Measurements from ENCODE around the gene HMGCR. TPM values are rescaled to one million over a fixed set of nuclear protein-coding genes. Genes with fewer than 3 reads are reported as not detected.

HMGCR gene
- total RNA-seq, 5 donors from 2014 or later (not counting 1 experiment from before 2014, with no cell fraction given), result 29.6 to 47.2 (median 41.6) TPM

GRCh38 chr5:75337366-75338021 is 474 bp downstream of the HMGCR start:
- Histone ChIP-seq H3K27me3 (replicated peaks in 1 of 2; ENCODE audit: control insufficient read depth in 2 of 2, extremely low read depth in 1 of 2, insufficient read depth in 2 of 2, low read length in 1 of 2) (no peaks in the 10 kb centered on the region), H3K4me1 (ENCODE audit: control insufficient read depth in 1 of 2, extremely low read depth in 1 of 2, insufficient read depth in 2 of 2, low read length in 2 of 2) (peaks cover 14 to 15% of the 10 kb centered on the region in 2 experiments), H3K9me3 (no peaks in the 10 kb centered on the region), H3K4me3 (ENCODE audit: control insufficient read depth in 1 of 2, extremely low read depth in 1 of 2, low read length in 1 of 2) (peak overlapping the region; percentile 80 to 97), H3K36me3 (ENCODE audit: control insufficient read depth in 2 of 2, extremely low read depth in 1 of 2, insufficient read depth in 1 of 2, low read length in 1 of 2) (peaks cover 0 to under 1% of the 10 kb centered on the region in 2 donors), H3K27ac (ENCODE audit: low read length) (peak overlapping the region; percentile 71)
- POLR2A ChIA-PET, result interaction anchor here (0.5 to 1.4 kb wide), 12 partner anchors 11 to 1838 kb away, joined by 3 to 10 read pairs (median 4); partner anchors contain the start of gene ANKRD31 (in 1 of the 2)
- Mint-ChIP-seq H3K4me3 (no peak overlapping the region), H3K27me3 (no peaks in the 10 kb centered on the region), H3K9me3 (no peaks in the 10 kb centered on the region), H3K4me1 (peaks cover 36 to 40% (median 39%) of the 10 kb centered on the region in 3 donors), H3K27ac (peak overlapping the region in 1 of 2 donors; percentile 74), H3K36me3 (peaks cover 3% of the 10 kb centered on the region)
- ATAC-seq (replicated peaks in 1 of 4) (no peak), DNase-seq (peak in 16 of 35 experiments; percentile 1 to 38 (median 11))
- CTCF ChIA-PET, result interaction anchor here in 1 of 2 donors (0.7 to 1.8 kb wide), 12 partner anchors 70 to 1270 kb away, joined by 3 to 31 read pairs (median 4); partner anchors contain the start of genes ANKRD31, GFM2 and NSA2
- WGBS (ENCODE audit: insufficient coverage), result under 1% methylated on average over 43 of the region's 50 CpGs

GRCh38 chr5:75338408-75338807 is 1.4 kb downstream of the HMGCR start:
- H3K27ac Mint-ChIP-seq, result no peak overlapping the region
- no peak overlapping the region for H3K4me3 ChIP-seq (ENCODE audit: control insufficient read depth in 1 of 2, extremely low read depth in 1 of 2, low read length in 1 of 2)
- CTCF ChIA-PET, result interaction anchor here in 1 of 2 donors (0.8 to 0.9 kb wide), 2 partner anchors 8 to 107 kb away, joined by 3 to 4 read pairs; no protein-coding TSS in a partner anchor
- no peaks in the 10 kb centered on the region for H3K27me3 ChIP-seq (replicated peaks in 1 of 2; ENCODE audit: control insufficient read depth in 2 of 2, extremely low read depth in 1 of 2, insufficient read depth in 2 of 2, low read length in 1 of 2)
- H3K4me3 Mint-ChIP-seq, result no peak overlapping the region
- WGBS (ENCODE audit: insufficient coverage), result no CpG with 5 or more reads among the region's 2 CpGs
- no peaks in the 10 kb centered on the region for H3K9me3 Mint-ChIP-seq
- peaks cover 14 to 15% of the 10 kb centered on the region in 2 experiments for H3K4me1 ChIP-seq (ENCODE audit: control insufficient read depth in 1 of 2, extremely low read depth in 1 of 2, insufficient read depth in 2 of 2, low read length in 2 of 2)
- no peak overlapping the region for H3K27ac ChIP-seq (ENCODE audit: low read length)
- H3K27me3 Mint-ChIP-seq, result no peaks in the 10 kb centered on the region
- H3K36me3 Mint-ChIP-seq, result peaks cover 3% of the 10 kb centered on the region
- DNase-seq (no peak), ATAC-seq (replicated peaks in 1 of 4) (no peak)
- peaks cover 0 to 3% of the 10 kb centered on the region in 2 donors for H3K36me3 ChIP-seq (ENCODE audit: control insufficient read depth in 2 of 2, extremely low read depth in 1 of 2, insufficient read depth in 1 of 2, low read length in 1 of 2)
- no peaks in the 10 kb centered on the region for H3K9me3 ChIP-seq
- H3K4me1 Mint-ChIP-seq, result peaks cover 36 to 40% (median 39%) of the 10 kb centered on the region in 3 donors
- POLR2A ChIA-PET, result no interaction called here

GRCh38 chr5:75340714-75341478 is 3.9 kb downstream of the HMGCR start:
- Mint-ChIP-seq H3K27ac (no peak overlapping the region), H3K36me3 (peaks cover 13% of the 10 kb centered on the region), H3K9me3 (no peaks in the 10 kb centered on the region), H3K4me1 (peaks cover 36 to 40% (median 39%) of the 10 kb centered on the region in 3 donors), H3K27me3 (no peaks in the 10 kb centered on the region), H3K4me3 (no peak overlapping the region)
- Histone ChIP-seq H3K27ac (ENCODE audit: low read length) (no peak overlapping the region), H3K4me1 (ENCODE audit: control insufficient read depth in 1 of 2, extremely low read depth in 1 of 2, insufficient read depth in 2 of 2, low read length in 2 of 2) (peaks cover 14 to 15% of the 10 kb centered on the region in 2 experiments), H3K9me3 (no peaks in the 10 kb centered on the region), H3K36me3 (ENCODE audit: control insufficient read depth in 2 of 2, extremely low read depth in 1 of 2, insufficient read depth in 1 of 2, low read length in 1 of 2) (peaks cover 0 to 16% of the 10 kb centered on the region in 2 donors), H3K4me3 (ENCODE audit: control insufficient read depth in 1 of 2, extremely low read depth in 1 of 2, low read length in 1 of 2) (no peak overlapping the region), H3K27me3 (replicated peaks in 1 of 2; ENCODE audit: control insufficient read depth in 2 of 2, extremely low read depth in 1 of 2, insufficient read depth in 2 of 2, low read length in 1 of 2) (no peaks in the 10 kb centered on the region)
- no peak for DNase-seq
- no peak for ATAC-seq (replicated peaks in 1 of 4)
- ChIA-PET CTCF (interaction anchor here in 1 of 2 donors (0.6 kb wide), 2 partner anchors 94 to 102 kb away, joined by 3 read pairs; no protein-coding TSS in a partner anchor), POLR2A (interaction anchor here (0.7 to 1.1 kb wide), 5 partner anchors 9 to 327 kb away, joined by 3 to 5 read pairs (median 3); no protein-coding TSS in a partner anchor)
- no CpG with 5 or more reads among the region's 3 CpGs for WGBS (ENCODE audit: insufficient coverage)

GRCh38 chr5:75341934-75342333 is 4.9 kb downstream of the HMGCR start:
- Mint-ChIP-seq H3K27ac (peak overlapping the region in 1 of 2 donors; percentile 22), H3K4me3 (no peak overlapping the region), H3K27me3 (no peaks in the 10 kb centered on the region), H3K9me3 (no peaks in the 10 kb centered on the region), H3K4me1 (peaks cover 36 to 40% (median 39%) of the 10 kb centered on the region in 3 donors), H3K36me3 (peaks cover 18% of the 10 kb centered on the region)
- H3K4me1 ChIP-seq (ENCODE audit: control insufficient read depth in 1 of 2, extremely low read depth in 1 of 2, insufficient read depth in 2 of 2, low read length in 2 of 2), result peaks cover 11 to 14% of the 10 kb centered on the region in 2 experiments
- H3K4me3 ChIP-seq (ENCODE audit: control insufficient read depth in 1 of 2, extremely low read depth in 1 of 2, low read length in 1 of 2), result no peak overlapping the region
- ATAC-seq (replicated peaks in 1 of 4) (no peak), DNase-seq (no peak)
- no peaks in the 10 kb centered on the region for H3K27me3 ChIP-seq (replicated peaks in 1 of 2; ENCODE audit: control insufficient read depth in 2 of 2, extremely low read depth in 1 of 2, insufficient read depth in 2 of 2, low read length in 1 of 2)
- no peak overlapping the region for H3K27ac ChIP-seq (ENCODE audit: low read length)
- H3K9me3 ChIP-seq, result no peaks in the 10 kb centered on the region
- peaks cover 0 to 21% of the 10 kb centered on the region in 2 donors for H3K36me3 ChIP-seq (ENCODE audit: control insufficient read depth in 2 of 2, extremely low read depth in 1 of 2, insufficient read depth in 1 of 2, low read length in 1 of 2)
- WGBS (ENCODE audit: insufficient coverage), result no CpG with 5 or more reads among the region's 1 CpG
- ChIA-PET CTCF (no interaction called here), POLR2A (interaction anchor here (0.7 to 1.0 kb wide), 2 partner anchors 9 to 12 kb away, joined by 3 to 5 read pairs; no protein-coding TSS in a partner anchor)

- CTCF ChIA-PET, result no interaction called here
- 92% methylated on average over 4 of the region's 4 CpGs for WGBS (ENCODE audit: insufficient coverage)
- H3K36me3 ChIP-seq (ENCODE audit: control insufficient read depth in 2 of 2, extremely low read depth in 1 of 2, insufficient read depth in 1 of 2, low read length in 1 of 2), result peaks cover 4 to 30% of the 10 kb centered on the region in 2 donors
These were observed 5.8 kb downstream of the HMGCR start for GRCh38 chr5:75342836-75343235.

GRCh38 chr5:75348241-75348640 is 11.2 kb downstream of the HMGCR start:
- DNase-seq (no peak), ATAC-seq (replicated peaks in 1 of 4) (no peak)
- Mint-ChIP-seq H3K4me1 (peaks cover 0 to 2% (median 1%) of the 10 kb centered on the region in 3 donors), H3K36me3 (peaks cover 59% of the 10 kb centered on the region), H3K27ac (no peak overlapping the region), H3K9me3 (no peaks in the 10 kb centered on the region), H3K4me3 (no peak overlapping the region), H3K27me3 (no peaks in the 10 kb centered on the region)
- Histone ChIP-seq H3K27ac (ENCODE audit: low read length) (no peak overlapping the region), H3K9me3 (no peaks in the 10 kb centered on the region), H3K27me3 (replicated peaks in 1 of 2; ENCODE audit: control insufficient read depth in 2 of 2, extremely low read depth in 1 of 2, insufficient read depth in 2 of 2, low read length in 1 of 2) (no peaks in the 10 kb centered on the region), H3K36me3 (ENCODE audit: control insufficient read depth in 2 of 2, extremely low read depth in 1 of 2, insufficient read depth in 1 of 2, low read length in 1 of 2) (peaks cover 9 to 63% of the 10 kb centered on the region in 2 donors), H3K4me1 (ENCODE audit: control insufficient read depth in 1 of 2, extremely low read depth in 1 of 2, insufficient read depth in 2 of 2, low read length in 2 of 2) (no peaks in the 10 kb centered on the region), H3K4me3 (ENCODE audit: control insufficient read depth in 1 of 2, extremely low read depth in 1 of 2, low read length in 1 of 2) (no peak overlapping the region)
- 86% methylated on average over 1 of the region's 3 CpGs for WGBS (ENCODE audit: insufficient coverage)
- POLR2A ChIA-PET, result interaction anchor here (0.5 to 1.1 kb wide), 2 partner anchors 11 to 326 kb away, joined by 4 to 5 read pairs; partner anchors contain the start of gene HMGCR (in 1 of the 2)
- CTCF ChIA-PET, result no interaction called here

More at GRCh38 chr5:75342836-75343235, 5.8 kb downstream of the HMGCR start:
- Mint-ChIP-seq H3K36me3 (peaks cover 25% of the 10 kb centered on the region), H3K9me3 (no peaks in the 10 kb centered on the region), H3K4me1 (peaks cover 32 to 37% (median 35%) of the 10 kb centered on the region in 3 donors), H3K27ac (no peak overlapping the region), H3K4me3 (no peak overlapping the region), H3K27me3 (no peaks in the 10 kb centered on the region)
- Histone ChIP-seq H3K27me3 (replicated peaks in 1 of 2; ENCODE audit: control insufficient read depth in 2 of 2, extremely low read depth in 1 of 2, insufficient read depth in 2 of 2, low read length in 1 of 2) (no peaks in the 10 kb centered on the region), H3K27ac (ENCODE audit: low read length) (no peak overlapping the region), H3K9me3 (no peaks in the 10 kb centered on the region), H3K4me1 (ENCODE audit: control insufficient read depth in 1 of 2, extremely low read depth in 1 of 2, insufficient read depth in 2 of 2, low read length in 2 of 2) (peaks cover 6 to 11% of the 10 kb centered on the region in 2 experiments), H3K4me3 (ENCODE audit: control insufficient read depth in 1 of 2, extremely low read depth in 1 of 2, low read length in 1 of 2) (no peak overlapping the region)
- no peak for DNase-seq
- POLR2A ChIA-PET, result interaction anchor here in 1 of 2 donors (1.0 kb wide), 1 partner anchor 8 kb away, joined by 3 read pairs; no protein-coding TSS in a partner anchor
- ATAC-seq (replicated peaks in 1 of 4), result no peak
